PC-3 (cell line): ENCODE measurements around the gene RBBP4.

Source experiments
- CTCF ChIP-seq: fragments of 300-600 bp; sonication (generic); conservative IDR thresholded peaks from 2 replicates; pipeline ENCODE4 v1.5.1; 2017; ENCODE audit warnings: antibody characterized with exemption, low read depth, mild to moderate bottlenecking, low read length
- EZH2 ChIP-seq: fragments of 300-600 bp; sonication (generic); IDR thresholded peaks from one replicate; pipeline ENCODE4 v1.6.1; 2017; ENCODE audit warnings: antibody characterized with exemption, mild to moderate bottlenecking, low read length; ENCODE audit not compliant: unreplicated experiment
- EZH2phosphoT487 ChIP-seq: fragments of 300-600 bp; sonication (generic); IDR thresholded peaks from 2 replicates; pipeline ENCODE4 v1.6.1; 2018; ENCODE audit warnings: mild to moderate bottlenecking, antibody characterized with exemption, low read length, borderline replicate concordance

GRCh38 chr1:32626176-32626575 is 24.8 kb upstream of the RBBP4 start:
- TF ChIP-seq EZH2 (no peak), CTCF (no peak), EZH2phosphoT487 (no peak)
